Smooth muscle cell (in vitro differentiated cells): ENCODE results near the gene ASB14. TPM values are rescaled to one million over a fixed set of nuclear protein-coding genes. Genes with fewer than 3 reads are reported as not detected.
"Not testable (repeated sequence)": the region's sequence is repeated elsewhere in the genome, so short reads cannot be mapped to it uniquely, and the experiment has no call there.

ENCODE experiments used
- DNase-seq: peaks from one replicate; lab custom pipeline; 2025; ENCODE audit not compliant: unreplicated experiment; lab: John Stamatoyannopoulos, UW
- H2AFZ ChIP-seq: fragments of 200-600 bp; sonication (generic); 2 replicates; pipeline ENCODE4 v1.6.0; 2016; ENCODE audit warnings: antibody characterized with exemption, low read depth, mild to moderate bottlenecking
- H3F3A ChIP-seq: fragments of 200-600 bp; sonication (generic); 2 replicates; pipeline ENCODE4 v1.6.0; 2017; ENCODE audit warnings: antibody characterized with exemption, low read depth
- H3K27ac ChIP-seq: fragments of 200-600 bp; sonication (generic); 2 replicates; pipeline ENCODE4 v1.5.1; 2016; ENCODE audit warnings: low read depth, mild to moderate bottlenecking
- H3K27me3 ChIP-seq: fragments of 200-600 bp; sonication (generic); 2 replicates; pipeline ENCODE4 v1.6.1; 2016; ENCODE audit warnings: low read depth, mild to moderate bottlenecking
- H3K36me3 ChIP-seq: fragments of 200-600 bp; sonication (generic); 2 replicates; pipeline ENCODE4 v1.5.1; 2016; ENCODE audit warnings: low read depth
- H3K4me1 ChIP-seq: fragments of 200-600 bp; sonication (generic); 2 replicates; pipeline ENCODE4 v1.5.1; 2016; ENCODE audit warnings: low read depth
- H3K4me2 ChIP-seq: fragments of 200-600 bp; sonication (generic); 2 replicates; pipeline ENCODE4 v1.6.0; 2016; ENCODE audit warnings: mild to moderate bottlenecking
- H3K4me3 ChIP-seq: fragments of 200-600 bp; sonication (generic); 2 replicates; pipeline ENCODE4 v1.5.1; 2016; ENCODE audit warnings: mild to moderate bottlenecking
- H3K79me2 ChIP-seq: fragments of 200-600 bp; sonication (generic); 2 replicates; pipeline ENCODE4 v1.6.0; 2016; ENCODE audit warnings: low read depth, mild to moderate bottlenecking
- H3K9ac ChIP-seq: fragments of 200-600 bp; sonication (generic); 2 replicates; pipeline ENCODE4 v1.6.0; 2016; ENCODE audit warnings: low read depth
- H3K9me3 ChIP-seq: fragments of 200-600 bp; sonication (generic); replicated peaks from 2 replicates; pipeline ENCODE4 v1.5.1; 2016; ENCODE audit warnings: low read depth
- H4K20me1 ChIP-seq: fragments of 200-600 bp; sonication (generic); 2 replicates; pipeline ENCODE4 v1.6.0; 2016; ENCODE audit warnings: low read depth
- WGBS: methylation state at CpG from one replicate; pipeline ENCODE4 v1.1.7; 2016; ENCODE audit warnings: low lambda C conversion rate; 5-methylcytosine and 5-hydroxymethylcytosine counted together
- polyA plus RNA-seq: library from polyadenylated mRNA; unstranded; fragments of >200 nt; fragmentation: Nextera tagmentation; extraction: Ambion mirVana; gene quantifications from 2 replicates; pipeline ENCODE4 v1.2.1, GENCODE V29; 2016
- total RNA-seq: library from RNA; depleted of rRNA; stranded (reverse); fragments of >200 nt; gene quantifications from 2 replicates; pipeline ENCODE4 v1.2.3, GENCODE V29; 2014
- TF ChIP-seq, protein P1 (sequence below): fragments of 200-600 bp; sonication (generic); IDR thresholded peaks from 2 replicates; pipeline ENCODE4 v1.5.1; 2017; ENCODE audit warnings: borderline replicate concordance, mild to moderate bottlenecking, antibody characterized with exemption; ENCODE audit not compliant: insufficient read depth, poor library complexity, severe bottlenecking

The ASB14 gene
- total and polyA plus RNA-seq, 2 experiments from 2014 or later, result 0.17 TPM; not detected in 1

DNA sequence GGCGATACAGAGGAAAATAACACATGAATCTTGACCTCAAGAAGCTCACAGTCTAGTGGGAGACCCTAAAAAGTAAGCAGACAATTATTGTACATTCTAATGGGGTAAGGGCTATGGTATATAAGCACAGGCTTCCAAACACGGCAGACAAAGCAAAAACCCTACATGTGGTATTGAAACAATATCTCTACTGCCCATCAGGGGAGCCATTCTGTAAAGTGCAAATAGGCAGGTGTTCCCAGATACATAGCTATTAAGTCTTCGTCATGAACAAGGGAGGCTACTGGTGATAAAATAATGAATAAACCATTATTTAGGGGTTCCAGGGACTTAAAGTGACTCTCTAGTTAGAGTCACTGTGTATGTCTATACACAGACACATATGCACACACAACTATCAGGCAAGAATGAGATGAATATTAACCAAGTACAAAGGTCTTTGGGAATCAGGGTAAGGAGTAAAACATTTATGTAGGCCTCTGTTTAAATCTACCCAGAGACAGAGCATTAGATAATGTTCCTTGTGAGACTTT is 38.7 kb upstream of the ASB14 start:
- Histone ChIP-seq H3K9me3 (no peaks in the 10 kb centered on the region), H3K79me2 (no peaks in the 10 kb centered on the region), H3K27me3 (no peaks in the 10 kb centered on the region), H3K36me3 (no peaks in the 10 kb centered on the region), H3K9ac (no peak overlapping the region), H4K20me1 (no peaks in the 10 kb centered on the region), H3K4me2 (no peak overlapping the region), H3K4me1 (no peaks in the 10 kb centered on the region), H3K27ac (no peak overlapping the region), H3F3A (no peaks in the 10 kb centered on the region), H2AFZ (no peak overlapping the region), H3K4me3 (no peak overlapping the region)
- WGBS, result 95% methylated on average over 3 of the region's 3 CpGs
- TF ChIP-seq, protein P1, sequence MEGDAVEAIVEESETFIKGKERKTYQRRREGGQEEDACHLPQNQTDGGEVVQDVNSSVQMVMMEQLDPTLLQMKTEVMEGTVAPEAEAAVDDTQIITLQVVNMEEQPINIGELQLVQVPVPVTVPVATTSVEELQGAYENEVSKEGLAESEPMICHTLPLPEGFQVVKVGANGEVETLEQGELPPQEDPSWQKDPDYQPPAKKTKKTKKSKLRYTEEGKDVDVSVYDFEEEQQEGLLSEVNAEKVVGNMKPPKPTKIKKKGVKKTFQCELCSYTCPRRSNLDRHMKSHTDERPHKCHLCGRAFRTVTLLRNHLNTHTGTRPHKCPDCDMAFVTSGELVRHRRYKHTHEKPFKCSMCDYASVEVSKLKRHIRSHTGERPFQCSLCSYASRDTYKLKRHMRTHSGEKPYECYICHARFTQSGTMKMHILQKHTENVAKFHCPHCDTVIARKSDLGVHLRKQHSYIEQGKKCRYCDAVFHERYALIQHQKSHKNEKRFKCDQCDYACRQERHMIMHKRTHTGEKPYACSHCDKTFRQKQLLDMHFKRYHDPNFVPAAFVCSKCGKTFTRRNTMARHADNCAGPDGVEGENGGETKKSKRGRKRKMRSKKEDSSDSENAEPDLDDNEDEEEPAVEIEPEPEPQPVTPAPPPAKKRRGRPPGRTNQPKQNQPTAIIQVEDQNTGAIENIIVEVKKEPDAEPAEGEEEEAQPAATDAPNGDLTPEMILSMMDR, result no peak
- DNase-seq, result no peak

- H3K9me3 ChIP-seq, H3K27me3 ChIP-seq, H3K79me2 ChIP-seq, H3K4me1 ChIP-seq, H4K20me1 ChIP-seq, H2AFZ ChIP-seq, H3K9ac ChIP-seq, H3K4me2 ChIP-seq, H3K4me3 ChIP-seq, H3F3A ChIP-seq, H3K27ac ChIP-seq, DNase-seq, H3K36me3 ChIP-seq: not testable (repeated sequence)
- WGBS, result 93% methylated on average over 1 of the region's 1 CpG
Observed at GRCh38 chr3:57326498-57326897, 34.0 kb upstream of the ASB14 start.

DNA sequence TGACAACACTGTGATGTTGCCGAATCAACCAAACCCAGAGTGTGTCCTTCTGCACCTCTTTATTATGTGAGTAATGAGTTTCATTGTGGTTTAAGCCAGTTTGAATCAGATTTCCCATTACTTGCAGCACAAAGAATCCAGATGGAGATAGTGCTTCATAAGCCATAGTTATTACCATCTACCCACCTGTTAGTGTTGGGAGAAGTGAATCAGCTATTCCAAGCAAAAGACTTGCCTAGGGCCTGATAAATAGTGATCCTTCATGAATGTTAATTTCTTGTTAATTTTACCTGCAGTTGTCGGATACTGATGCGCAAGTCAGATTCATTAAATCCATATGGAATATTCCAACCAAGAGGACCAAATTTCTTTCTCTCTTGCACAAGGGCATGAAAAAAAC is 21.7 kb upstream of the ASB14 start:
- H3F3A ChIP-seq, result no peaks in the 10 kb centered on the region
- no peaks in the 10 kb centered on the region for H3K4me1 ChIP-seq
- no peaks in the 10 kb centered on the region for H4K20me1 ChIP-seq
- no peaks in the 10 kb centered on the region for H3K27me3 ChIP-seq
- TF ChIP-seq, protein P1, result no peak
- H3K27ac ChIP-seq, result no peak overlapping the region
- peaks cover 3% of the 10 kb centered on the region for H3K9me3 ChIP-seq
- no peak overlapping the region for H3K9ac ChIP-seq
- no peak for DNase-seq
- WGBS, result 96% methylated on average over 3 of the region's 3 CpGs
- no peak overlapping the region for H3K4me2 ChIP-seq
- H3K36me3 ChIP-seq, result no peaks in the 10 kb centered on the region
- no peak overlapping the region for H2AFZ ChIP-seq
- no peak overlapping the region for H3K4me3 ChIP-seq
- H3K79me2 ChIP-seq, result no peaks in the 10 kb centered on the region

DNA sequence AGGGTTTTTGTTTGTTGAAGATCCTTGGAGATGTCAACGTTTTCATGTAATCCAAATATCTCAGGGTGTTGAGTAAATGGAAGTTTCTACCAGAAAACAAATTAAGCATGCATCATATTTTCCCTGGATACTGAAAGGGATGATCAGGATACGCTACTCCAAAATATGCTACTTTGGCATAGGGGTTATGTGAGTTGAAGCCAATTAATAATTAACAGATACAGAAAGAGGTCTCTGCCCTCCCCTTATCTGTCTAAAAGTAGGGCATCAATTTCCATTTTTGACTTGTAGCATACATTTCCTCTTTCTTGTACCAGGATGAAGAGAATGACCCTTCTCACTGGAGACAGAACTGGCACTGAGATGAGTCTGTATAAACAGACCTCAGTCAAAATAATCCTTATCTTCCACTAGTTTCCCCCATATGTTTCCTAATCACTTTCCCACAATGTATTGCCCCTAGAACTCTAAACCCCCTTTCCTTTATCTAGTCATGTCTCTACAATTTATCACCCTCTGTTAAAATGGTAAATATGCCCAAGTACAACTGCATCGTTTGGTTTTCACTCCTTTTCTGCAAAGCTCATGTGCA is 17.4 kb upstream of the ASB14 start:
- TF ChIP-seq, protein P1, result no peak
- H3K36me3 ChIP-seq, result no peaks in the 10 kb centered on the region
- no peak overlapping the region for H3K4me3 ChIP-seq
- H3K27me3 ChIP-seq, result no peaks in the 10 kb centered on the region
- DNase-seq, result no peak
- H3K4me2 ChIP-seq, result no peak overlapping the region
- no peak overlapping the region for H3K9ac ChIP-seq
- H3K4me1 ChIP-seq, result no peaks in the 10 kb centered on the region
- H3K27ac ChIP-seq, result no peak overlapping the region
- WGBS, result 39% methylated on average over 3 of the region's 3 CpGs
- H3K79me2 ChIP-seq, result no peaks in the 10 kb centered on the region
- no peak overlapping the region for H2AFZ ChIP-seq
- no peaks in the 10 kb centered on the region for H3K9me3 ChIP-seq
- H4K20me1 ChIP-seq, result no peaks in the 10 kb centered on the region
- H3F3A ChIP-seq, result no peaks in the 10 kb centered on the region

- not testable (repeated sequence) for H2AFZ ChIP-seq, H3K9me3 ChIP-seq, H3K27ac ChIP-seq, H3K4me2 ChIP-seq, DNase-seq, H3K36me3 ChIP-seq, H3K27me3 ChIP-seq, H4K20me1 ChIP-seq, H3K4me1 ChIP-seq, H3K9ac ChIP-seq, H3K4me3 ChIP-seq, H3F3A ChIP-seq, H3K79me2 ChIP-seq
- 46% methylated on average over 7 of the region's 7 CpGs for WGBS
Observed at GRCh38 chr3:57303520-57303919, 11.0 kb upstream of the ASB14 start.
